WTC11 (cell line): ENCODE measurements around the gene EEIG1. TPM values are rescaled to one million over a fixed set of nuclear protein-coding genes. Genes with fewer than 3 reads are reported as not detected.

Experiments
- ATAC-seq: fragments of 200-7000 bp; cut with Tn5 transposase; 2 replicates; pipeline ENCODE4 v1.10.0; 2021; ENCODE audit warnings: mild to moderate bottlenecking, moderate library complexity
- CTCF ChIA-PET: fragments of 300-600 bp; sonication (Branson Sonifier 250); formaldehyde crosslinking; loops from one replicate; lab custom pipeline; 2021; ENCODE audit warnings: antibody characterized with exemption; lab: Charles Lee
- POLR2A ChIA-PET: fragments of 350-600 bp; sonication (Branson Sonifier 250); formaldehyde crosslinking; loops from one replicate; lab custom pipeline; 2021; ENCODE audit warnings: antibody characterized with exemption; lab: Charles Lee
- DNase-seq: peaks from one replicate; pipeline ENCODE4 v3.0.0; 2021; ENCODE audit warnings: low spot score
- H3K27ac Mint-ChIP-seq: 2 replicates; pipeline ENCODE4 v1.8.0; 2021; ENCODE audit warnings: mixed read lengths
- H3K27me3 Mint-ChIP-seq: 2 replicates; pipeline ENCODE4 v1.8.0; 2021; ENCODE audit warnings: low read depth, mild to moderate bottlenecking, moderate library complexity, mixed read lengths
- H3K36me3 Mint-ChIP-seq: 2 replicates; pipeline ENCODE4 v1.8.0; 2021; ENCODE audit warnings: mixed read lengths
- H3K4me1 Mint-ChIP-seq: 2 replicates; pipeline ENCODE4 v1.8.0; 2022; ENCODE audit warnings: mixed read lengths
- H3K4me3 Mint-ChIP-seq: 2 replicates; pipeline ENCODE4 v1.8.0; 2021; ENCODE audit warnings: mild to moderate bottlenecking, moderate library complexity, mixed read lengths
- H3K9me3 Mint-ChIP-seq: 2 replicates; pipeline ENCODE4 v1.8.0; 2021; ENCODE audit warnings: mixed read lengths
- CBFB ChIP-seq: sonication (generic); formaldehyde crosslinking; IDR thresholded peaks from 2 replicates; pipeline ENCODE4 v1.8.1; 2022; ENCODE audit warnings: mild to moderate bottlenecking, low read depth, missing genetic modification reagents
- CREM ChIP-seq: sonication (generic); formaldehyde crosslinking; IDR thresholded peaks from 2 replicates; pipeline ENCODE4 v1.8.1; 2022; ENCODE audit warnings: mild to moderate bottlenecking, missing genetic modification reagents, moderate library complexity
- ELF4 ChIP-seq: sonication (generic); formaldehyde crosslinking; IDR thresholded peaks from 2 replicates; pipeline ENCODE4 v1.8.1; 2022; ENCODE audit warnings: low read depth, mild to moderate bottlenecking, moderate library complexity, missing genetic modification reagents
- EMX1 ChIP-seq: fragments of 250-450 bp; sonication (Bioruptor Pico); IDR thresholded peaks from 2 replicates; pipeline ENCODE4 v1.8.0; 2021; ENCODE audit warnings: mild to moderate bottlenecking
- ESRRA ChIP-seq: sonication (generic); formaldehyde crosslinking; IDR thresholded peaks from 2 replicates; pipeline ENCODE4 v1.8.1; 2022; ENCODE audit warnings: mild to moderate bottlenecking, missing genetic modification reagents, borderline replicate concordance
- GRHL2 ChIP-seq: fragments of 250-450 bp; sonication (Bioruptor Pico); IDR thresholded peaks from 2 replicates; pipeline ENCODE4 v1.8.0; 2022; ENCODE audit warnings: mild to moderate bottlenecking, moderate library complexity; ENCODE audit not compliant: insufficient replicate concordance, severe bottlenecking
- HMGA2 ChIP-seq: fragments of 250-450 bp; sonication (Bioruptor Pico); IDR thresholded peaks from 2 replicates; pipeline ENCODE4 v1.4.0; 2021; ENCODE audit warnings: mild to moderate bottlenecking, moderate library complexity
- NFATC4 ChIP-seq: fragments of 250-450 bp; sonication (Bioruptor Pico); IDR thresholded peaks from 2 replicates; pipeline ENCODE4 v1.9.0; 2021; ENCODE audit warnings: mild to moderate bottlenecking
- NFE2L1 ChIP-seq: sonication (generic); formaldehyde crosslinking; IDR thresholded peaks from 2 replicates; pipeline ENCODE4 v1.8.1; 2023; ENCODE audit warnings: missing genetic modification reagents
- PRRX2 ChIP-seq: fragments of 250-450 bp; sonication (Bioruptor Pico); IDR thresholded peaks from 2 replicates; pipeline ENCODE4 v1.8.0; 2021; ENCODE audit warnings: mild to moderate bottlenecking
- SMAD4 ChIP-seq: sonication (generic); formaldehyde crosslinking; IDR thresholded peaks from 2 replicates; pipeline ENCODE4 v1.8.0; 2022; ENCODE audit warnings: mild to moderate bottlenecking, missing genetic modification reagents
- TP53 ChIP-seq: sonication (generic); formaldehyde crosslinking; IDR thresholded peaks from 2 replicates; pipeline ENCODE4 v1.8.1; 2023; ENCODE audit warnings: mild to moderate bottlenecking, missing genetic modification reagents
- ZBTB21 ChIP-seq: sonication (generic); formaldehyde crosslinking; IDR thresholded peaks from 2 replicates; pipeline ENCODE4 v1.8.1; 2023; ENCODE audit warnings: mild to moderate bottlenecking, missing genetic modification reagents, borderline replicate concordance
- ZNF416 ChIP-seq: fragments of 250-450 bp; sonication (Bioruptor Pico); IDR thresholded peaks from 2 replicates; pipeline ENCODE4 v1.9.0; 2021; ENCODE audit warnings: mild to moderate bottlenecking, inconsistent platforms
- ZNF423 ChIP-seq: fragments of 250-450 bp; sonication (Bioruptor Pico); IDR thresholded peaks from 2 replicates; pipeline ENCODE4 v2.1.2; 2022; ENCODE audit warnings: mild to moderate bottlenecking, moderate library complexity
- total RNA-seq: library from RNA; stranded (reverse); gene quantifications from 3 replicates; pipeline ENCODE4 v1.2.3, GENCODE V29; 2021
- TF ChIP-seq, protein P1 (sequence below): fragments of 250-450 bp; sonication (Bioruptor Pico); IDR thresholded peaks from 2 replicates; pipeline ENCODE4 v1.9.0; 2021; ENCODE audit warnings: mild to moderate bottlenecking, borderline replicate concordance
- TF ChIP-seq, protein P2 (sequence below): sonication (generic); formaldehyde crosslinking; IDR thresholded peaks from 2 replicates; pipeline ENCODE4 v1.8.1; 2022; ENCODE audit warnings: low read depth, mild to moderate bottlenecking, moderate library complexity, missing genetic modification reagents, borderline replicate concordance
- TF ChIP-seq, protein P3 (sequence below): fragments of 250-450 bp; sonication (Bioruptor Pico); IDR thresholded peaks from 2 replicates; pipeline ENCODE4 v1.8.0; 2021; ENCODE audit warnings: mild to moderate bottlenecking
- TF ChIP-seq, protein P4 (sequence below): fragments of 200-600 bp; IDR thresholded peaks from 2 replicates; pipeline ENCODE4 v1.8.0; 2022; ENCODE audit warnings: antibody characterized with exemption
- TF ChIP-seq, protein P5 (sequence below): sonication (generic); formaldehyde crosslinking; IDR thresholded peaks from 2 replicates; pipeline ENCODE4 v1.8.0; 2022; ENCODE audit warnings: mild to moderate bottlenecking, missing genetic modification reagents

The EEIG1 gene
- total RNA-seq, 1 experiment from 2014 or later = 66.4 TPM

DNA sequence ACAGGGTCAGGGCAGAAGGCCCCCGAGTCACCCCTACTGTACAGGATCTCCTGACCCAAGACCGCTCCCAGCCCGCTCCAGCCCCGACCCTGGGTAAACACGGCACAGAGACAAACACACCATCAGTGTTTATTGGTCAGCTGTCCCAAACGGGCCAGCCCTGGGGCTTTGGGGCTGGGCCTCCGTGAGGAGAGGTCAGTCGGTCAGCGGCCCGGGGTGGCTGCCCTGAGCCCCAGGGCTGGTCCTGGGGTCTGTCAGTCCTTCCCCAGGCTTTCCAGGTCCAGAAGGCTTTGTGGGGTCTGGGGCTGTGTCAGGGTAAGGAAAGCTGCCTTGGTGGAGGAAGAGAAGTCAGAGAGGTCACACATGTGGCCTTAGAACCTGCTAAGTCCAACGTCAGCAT, 45.8 kb downstream of the EEIG1 start:
- POLR2A ChIA-PET = no interaction called here
- ATAC-seq = no peak
- H3K27me3 Mint-ChIP-seq = peaks cover 4% of the 10 kb centered on the region
- DNase-seq = no peak
- no peak overlapping the region for H3K4me3 Mint-ChIP-seq
- H3K9me3 Mint-ChIP-seq = no peaks in the 10 kb centered on the region
- H3K27ac Mint-ChIP-seq = no peak overlapping the region
- no peak for TF ChIP-seq CBFB (CRISPR knock-in tag)
- TF ChIP-seq, protein P1, sequence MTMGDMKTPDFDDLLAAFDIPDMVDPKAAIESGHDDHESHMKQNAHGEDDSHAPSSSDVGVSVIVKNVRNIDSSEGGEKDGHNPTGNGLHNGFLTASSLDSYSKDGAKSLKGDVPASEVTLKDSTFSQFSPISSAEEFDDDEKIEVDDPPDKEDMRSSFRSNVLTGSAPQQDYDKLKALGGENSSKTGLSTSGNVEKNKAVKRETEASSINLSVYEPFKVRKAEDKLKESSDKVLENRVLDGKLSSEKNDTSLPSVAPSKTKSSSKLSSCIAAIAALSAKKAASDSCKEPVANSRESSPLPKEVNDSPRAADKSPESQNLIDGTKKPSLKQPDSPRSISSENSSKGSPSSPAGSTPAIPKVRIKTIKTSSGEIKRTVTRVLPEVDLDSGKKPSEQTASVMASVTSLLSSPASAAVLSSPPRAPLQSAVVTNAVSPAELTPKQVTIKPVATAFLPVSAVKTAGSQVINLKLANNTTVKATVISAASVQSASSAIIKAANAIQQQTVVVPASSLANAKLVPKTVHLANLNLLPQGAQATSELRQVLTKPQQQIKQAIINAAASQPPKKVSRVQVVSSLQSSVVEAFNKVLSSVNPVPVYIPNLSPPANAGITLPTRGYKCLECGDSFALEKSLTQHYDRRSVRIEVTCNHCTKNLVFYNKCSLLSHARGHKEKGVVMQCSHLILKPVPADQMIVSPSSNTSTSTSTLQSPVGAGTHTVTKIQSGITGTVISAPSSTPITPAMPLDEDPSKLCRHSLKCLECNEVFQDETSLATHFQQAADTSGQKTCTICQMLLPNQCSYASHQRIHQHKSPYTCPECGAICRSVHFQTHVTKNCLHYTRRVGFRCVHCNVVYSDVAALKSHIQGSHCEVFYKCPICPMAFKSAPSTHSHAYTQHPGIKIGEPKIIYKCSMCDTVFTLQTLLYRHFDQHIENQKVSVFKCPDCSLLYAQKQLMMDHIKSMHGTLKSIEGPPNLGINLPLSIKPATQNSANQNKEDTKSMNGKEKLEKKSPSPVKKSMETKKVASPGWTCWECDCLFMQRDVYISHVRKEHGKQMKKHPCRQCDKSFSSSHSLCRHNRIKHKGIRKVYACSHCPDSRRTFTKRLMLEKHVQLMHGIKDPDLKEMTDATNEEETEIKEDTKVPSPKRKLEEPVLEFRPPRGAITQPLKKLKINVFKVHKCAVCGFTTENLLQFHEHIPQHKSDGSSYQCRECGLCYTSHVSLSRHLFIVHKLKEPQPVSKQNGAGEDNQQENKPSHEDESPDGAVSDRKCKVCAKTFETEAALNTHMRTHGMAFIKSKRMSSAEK = no peak
- TF ChIP-seq ESRRA (CRISPR knock-in tag) = no peak
- no peak for TF ChIP-seq ELF4
- TF ChIP-seq TP53 (CRISPR knock-in tag) = no peak
- no peak for TF ChIP-seq CREM (CRISPR knock-in tag)
- no peak for TF ChIP-seq ZNF416 (CRISPR knock-in tag)
- TF ChIP-seq, protein P2, sequence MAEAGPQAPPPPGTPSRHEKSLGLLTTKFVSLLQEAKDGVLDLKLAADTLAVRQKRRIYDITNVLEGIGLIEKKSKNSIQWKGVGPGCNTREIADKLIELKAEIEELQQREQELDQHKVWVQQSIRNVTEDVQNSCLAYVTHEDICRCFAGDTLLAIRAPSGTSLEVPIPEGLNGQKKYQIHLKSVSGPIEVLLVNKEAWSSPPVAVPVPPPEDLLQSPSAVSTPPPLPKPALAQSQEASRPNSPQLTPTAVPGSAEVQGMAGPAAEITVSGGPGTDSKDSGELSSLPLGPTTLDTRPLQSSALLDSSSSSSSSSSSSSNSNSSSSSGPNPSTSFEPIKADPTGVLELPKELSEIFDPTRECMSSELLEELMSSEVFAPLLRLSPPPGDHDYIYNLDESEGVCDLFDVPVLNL (CRISPR knock-in tag) = no peak
- no peak for TF ChIP-seq EMX1 (CRISPR knock-in tag)
- TF ChIP-seq ZNF423 (CRISPR knock-in tag) = no peak
- no peak for TF ChIP-seq GRHL2 (CRISPR knock-in tag)
- H3K4me1 Mint-ChIP-seq = peaks cover 31% of the 10 kb centered on the region
- peaks cover 3% of the 10 kb centered on the region; the same call in 1 of the 2 replicates for H3K36me3 Mint-ChIP-seq
- CTCF ChIA-PET = interaction anchor here (4.5 kb wide), 1 partner anchor 8 kb away, joined by 40 read pairs; no protein-coding TSS in a partner anchor

DNA sequence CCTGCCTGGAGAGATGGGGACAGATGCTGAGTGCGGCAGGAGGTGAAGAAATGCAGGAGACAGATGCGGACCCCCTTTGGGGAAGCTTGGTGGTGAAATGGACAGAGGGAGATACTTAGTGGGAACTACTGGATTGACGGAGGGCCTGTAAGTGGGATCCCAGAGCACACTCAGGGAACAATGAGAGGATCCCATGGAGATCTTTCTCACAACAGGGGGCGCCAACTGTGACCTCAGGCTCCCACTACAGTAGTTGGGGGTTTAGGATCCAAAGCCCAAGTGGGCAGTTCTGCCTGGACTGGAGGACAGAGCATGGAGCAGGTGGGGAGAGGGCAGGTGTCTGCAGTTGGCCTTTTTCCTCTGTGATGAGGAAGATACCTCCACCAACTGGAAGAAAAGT, 46.5 kb downstream of the EEIG1 start:
- no peak overlapping the region for H3K27ac Mint-ChIP-seq
- peaks cover 36% of the 10 kb centered on the region for H3K4me1 Mint-ChIP-seq
- ATAC-seq (no peak), DNase-seq (no peak)
- H3K4me3 Mint-ChIP-seq = no peak overlapping the region
- TF ChIP-seq, protein P3, sequence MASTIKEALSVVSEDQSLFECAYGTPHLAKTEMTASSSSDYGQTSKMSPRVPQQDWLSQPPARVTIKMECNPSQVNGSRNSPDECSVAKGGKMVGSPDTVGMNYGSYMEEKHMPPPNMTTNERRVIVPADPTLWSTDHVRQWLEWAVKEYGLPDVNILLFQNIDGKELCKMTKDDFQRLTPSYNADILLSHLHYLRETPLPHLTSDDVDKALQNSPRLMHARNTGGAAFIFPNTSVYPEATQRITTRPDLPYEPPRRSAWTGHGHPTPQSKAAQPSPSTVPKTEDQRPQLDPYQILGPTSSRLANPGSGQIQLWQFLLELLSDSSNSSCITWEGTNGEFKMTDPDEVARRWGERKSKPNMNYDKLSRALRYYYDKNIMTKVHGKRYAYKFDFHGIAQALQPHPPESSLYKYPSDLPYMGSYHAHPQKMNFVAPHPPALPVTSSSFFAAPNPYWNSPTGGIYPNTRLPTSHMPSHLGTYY (CRISPR knock-in tag) = no peak
- TF ChIP-seq, protein P4, sequence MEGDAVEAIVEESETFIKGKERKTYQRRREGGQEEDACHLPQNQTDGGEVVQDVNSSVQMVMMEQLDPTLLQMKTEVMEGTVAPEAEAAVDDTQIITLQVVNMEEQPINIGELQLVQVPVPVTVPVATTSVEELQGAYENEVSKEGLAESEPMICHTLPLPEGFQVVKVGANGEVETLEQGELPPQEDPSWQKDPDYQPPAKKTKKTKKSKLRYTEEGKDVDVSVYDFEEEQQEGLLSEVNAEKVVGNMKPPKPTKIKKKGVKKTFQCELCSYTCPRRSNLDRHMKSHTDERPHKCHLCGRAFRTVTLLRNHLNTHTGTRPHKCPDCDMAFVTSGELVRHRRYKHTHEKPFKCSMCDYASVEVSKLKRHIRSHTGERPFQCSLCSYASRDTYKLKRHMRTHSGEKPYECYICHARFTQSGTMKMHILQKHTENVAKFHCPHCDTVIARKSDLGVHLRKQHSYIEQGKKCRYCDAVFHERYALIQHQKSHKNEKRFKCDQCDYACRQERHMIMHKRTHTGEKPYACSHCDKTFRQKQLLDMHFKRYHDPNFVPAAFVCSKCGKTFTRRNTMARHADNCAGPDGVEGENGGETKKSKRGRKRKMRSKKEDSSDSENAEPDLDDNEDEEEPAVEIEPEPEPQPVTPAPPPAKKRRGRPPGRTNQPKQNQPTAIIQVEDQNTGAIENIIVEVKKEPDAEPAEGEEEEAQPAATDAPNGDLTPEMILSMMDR = no peak
- TF ChIP-seq HMGA2 (CRISPR knock-in tag) (no peak), NFATC4 (CRISPR knock-in tag) (no peak), NFE2L1 (no peak), SMAD4 (CRISPR knock-in tag) (no peak), PRRX2 (CRISPR knock-in tag) (no peak), ZNF423 (CRISPR knock-in tag) (no peak), ZBTB21 (CRISPR knock-in tag) (no peak)
- TF ChIP-seq, protein P5, sequence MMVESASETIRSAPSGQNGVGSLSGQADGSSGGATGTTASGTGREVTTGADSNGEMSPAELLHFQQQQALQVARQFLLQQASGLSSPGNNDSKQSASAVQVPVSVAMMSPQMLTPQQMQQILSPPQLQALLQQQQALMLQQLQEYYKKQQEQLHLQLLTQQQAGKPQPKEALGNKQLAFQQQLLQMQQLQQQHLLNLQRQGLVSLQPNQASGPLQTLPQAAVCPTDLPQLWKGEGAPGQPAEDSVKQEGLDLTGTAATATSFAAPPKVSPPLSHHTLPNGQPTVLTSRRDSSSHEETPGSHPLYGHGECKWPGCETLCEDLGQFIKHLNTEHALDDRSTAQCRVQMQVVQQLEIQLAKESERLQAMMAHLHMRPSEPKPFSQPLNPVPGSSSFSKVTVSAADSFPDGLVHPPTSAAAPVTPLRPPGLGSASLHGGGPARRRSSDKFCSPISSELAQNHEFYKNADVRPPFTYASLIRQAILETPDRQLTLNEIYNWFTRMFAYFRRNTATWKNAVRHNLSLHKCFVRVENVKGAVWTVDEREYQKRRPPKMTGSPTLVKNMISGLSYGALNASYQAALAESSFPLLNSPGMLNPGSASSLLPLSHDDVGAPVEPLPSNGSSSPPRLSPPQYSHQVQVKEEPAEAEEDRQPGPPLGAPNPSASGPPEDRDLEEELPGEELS (CRISPR knock-in tag) = no peak
- peaks cover 11% of the 10 kb centered on the region for H3K27me3 Mint-ChIP-seq
- ChIA-PET CTCF (interaction anchor here (4.5 kb wide), 1 partner anchor 8 kb away, joined by 40 read pairs; no protein-coding TSS in a partner anchor), POLR2A (no interaction called here)
- H3K36me3 Mint-ChIP-seq = peaks cover 3% of the 10 kb centered on the region; the same call in 1 of the 2 replicates
- H3K9me3 Mint-ChIP-seq = no peaks in the 10 kb centered on the region
